PC-9 (cell line): ENCODE measurements around the gene HTATSF1. TPM values are rescaled to one million over a fixed set of nuclear protein-coding genes. Genes with fewer than 3 reads are reported as not detected.
A peak's percentile ranks its signal among the peaks of the same experiment; 100 is the strongest.

Source experiments
- BruUV-seq: library from RNA; stranded (reverse); fragments of 400-500 nt; replicated peaks from 2 replicates; lab custom pipeline; 2021; lab: Mats Ljungman, UMichigan
- CTCF ChIA-PET: fragments of 300-600 bp; sonication (Branson Sonifier 250); formaldehyde crosslinking; loops from one replicate; lab custom pipeline; 2022; ENCODE audit warnings: antibody characterized with exemption; lab: Charles Lee
- POLR2A ChIA-PET: fragments of 300-600 bp; sonication (Branson Sonifier 250); formaldehyde crosslinking; loops from one replicate; lab custom pipeline; 2022; ENCODE audit warnings: antibody characterized with exemption; ENCODE audit not compliant: unreplicated experiment; lab: Charles Lee
- DNase-seq, 2 experiments: peaks; one replicate each; pipeline versions ENCODE4 v3.0.0 to v3.0.0-alpha.2; 2015 to 2022; ENCODE audit warnings: mixed read lengths in 1 of 2
- H2AFZ ChIP-seq: fragments of 200-600 bp; sonication (generic); 2 replicates; pipeline ENCODE4 v1.8.1; 2017; ENCODE audit warnings: antibody characterized with exemption
- H3F3A ChIP-seq: fragments of 200-600 bp; sonication (generic); 2 replicates; pipeline ENCODE4 v1.8.1; 2017; ENCODE audit warnings: antibody characterized with exemption, mild to moderate bottlenecking, low read depth; ENCODE audit not compliant: insufficient read depth
- H3K27ac ChIP-seq: fragments of 200-600 bp; sonication (generic); 2 replicates; pipeline ENCODE4 v1.6.1; 2016; ENCODE audit warnings: mixed run types
- H3K27me3 ChIP-seq: fragments of 200-600 bp; sonication (generic); 2 replicates; pipeline ENCODE4 v1.6.1; 2016; ENCODE audit warnings: low read depth, mixed run types; ENCODE audit not compliant: insufficient read depth
- H3K36me3 ChIP-seq: fragments of 200-600 bp; sonication (generic); 2 replicates; pipeline ENCODE4 v1.6.1; 2016; ENCODE audit warnings: low read depth, mixed run types
- H3K4me1 ChIP-seq: fragments of 200-600 bp; sonication (generic); replicated peaks from 2 replicates; pipeline ENCODE4 v1.6.1; 2016; ENCODE audit warnings: mixed run types; ENCODE audit not compliant: insufficient read depth
- H3K4me2 ChIP-seq: fragments of 200-600 bp; sonication (generic); 2 replicates; pipeline ENCODE4 v1.6.1; 2017; ENCODE audit warnings: mixed run types
- H3K4me3 ChIP-seq: fragments of 200-600 bp; sonication (generic); 2 replicates; pipeline ENCODE4 v1.6.1; 2016; ENCODE audit warnings: mixed run types
- H3K79me2 ChIP-seq: fragments of 200-600 bp; sonication (generic); 2 replicates; pipeline ENCODE4 v1.6.1; 2017; ENCODE audit warnings: low read depth, mixed run types
- H3K9me2 ChIP-seq: fragments of 200-600 bp; sonication (generic); 2 replicates; pipeline ENCODE4 v1.8.1; 2017; ENCODE audit warnings: mild to moderate bottlenecking; ENCODE audit not compliant: insufficient read depth
- H3K9me3 ChIP-seq: fragments of 200-600 bp; sonication (generic); 2 replicates; pipeline ENCODE4 v1.8.1; 2016; ENCODE audit warnings: low read depth; ENCODE audit not compliant: insufficient read depth
- H4K20me1 ChIP-seq: fragments of 200-600 bp; sonication (generic); 2 replicates; pipeline ENCODE4 v1.8.1; 2017; ENCODE audit not compliant: insufficient read depth
- EZH2 ChIP-seq: fragments of 200-600 bp; sonication (generic); IDR thresholded peaks from 2 replicates; pipeline ENCODE4 v1.8.0; 2017; ENCODE audit warnings: antibody characterized with exemption, low read depth
- intact Hi-C: fragments of 100-400 bp; cut with micrococcal nuclease; formaldehyde crosslinking; loops from one replicate; pipeline ENCODE4 v1.10.0; 2022; ENCODE audit not compliant: unreplicated experiment
- total RNA-seq: library from RNA; stranded (reverse); gene quantifications from 2 replicates; pipeline ENCODE4 v1.2.3, GENCODE V29; 2021
- TF ChIP-seq, protein P1 (sequence below): fragments of 200-600 bp; sonication (generic); conservative IDR thresholded peaks from 2 replicates; pipeline ENCODE4 v1.6.1; 2017; ENCODE audit warnings: mixed run types, antibody characterized with exemption, mild to moderate bottlenecking, moderate library complexity

Gene HTATSF1
- total RNA-seq, 1 experiment from 2014 or later = 72.4 TPM

DNA sequence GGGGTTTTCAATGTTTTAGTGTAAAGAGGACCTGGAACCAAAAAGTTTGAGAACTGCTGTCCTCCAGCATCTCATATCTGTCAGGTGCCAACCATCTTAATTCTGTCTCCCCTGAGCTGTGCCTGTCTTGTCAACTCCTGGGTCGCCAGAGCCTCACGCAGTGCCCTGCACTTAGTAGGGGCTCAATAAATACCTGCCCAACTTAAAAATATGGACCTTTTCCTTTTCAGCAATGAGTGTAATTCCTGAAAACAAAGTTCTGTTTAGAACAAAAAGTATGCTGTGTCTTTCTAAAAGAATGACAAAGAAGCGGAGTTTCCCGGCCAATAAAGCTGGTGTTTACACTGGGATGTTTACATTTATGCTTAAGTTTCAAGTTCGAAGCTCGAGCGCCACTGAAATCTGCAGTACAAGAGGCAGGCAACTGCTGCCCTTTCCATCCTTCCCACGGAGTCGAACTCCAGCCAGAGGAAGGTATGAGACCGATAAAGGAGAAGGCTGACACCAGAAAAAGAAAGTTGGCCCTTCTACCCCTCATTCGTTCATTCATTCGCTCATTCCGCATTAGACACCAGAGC, 1.1 kb upstream of the HTATSF1 start:
- no peaks in the 10 kb centered on the region for H3K9me3 ChIP-seq
- H4K20me1 ChIP-seq = peaks cover 6% of the 10 kb centered on the region; the same call in 1 of the 2 replicates
- peak overlapping the region; percentile 94 for H3K27ac ChIP-seq
- no peak for TF ChIP-seq EZH2
- TF ChIP-seq, protein P1, sequence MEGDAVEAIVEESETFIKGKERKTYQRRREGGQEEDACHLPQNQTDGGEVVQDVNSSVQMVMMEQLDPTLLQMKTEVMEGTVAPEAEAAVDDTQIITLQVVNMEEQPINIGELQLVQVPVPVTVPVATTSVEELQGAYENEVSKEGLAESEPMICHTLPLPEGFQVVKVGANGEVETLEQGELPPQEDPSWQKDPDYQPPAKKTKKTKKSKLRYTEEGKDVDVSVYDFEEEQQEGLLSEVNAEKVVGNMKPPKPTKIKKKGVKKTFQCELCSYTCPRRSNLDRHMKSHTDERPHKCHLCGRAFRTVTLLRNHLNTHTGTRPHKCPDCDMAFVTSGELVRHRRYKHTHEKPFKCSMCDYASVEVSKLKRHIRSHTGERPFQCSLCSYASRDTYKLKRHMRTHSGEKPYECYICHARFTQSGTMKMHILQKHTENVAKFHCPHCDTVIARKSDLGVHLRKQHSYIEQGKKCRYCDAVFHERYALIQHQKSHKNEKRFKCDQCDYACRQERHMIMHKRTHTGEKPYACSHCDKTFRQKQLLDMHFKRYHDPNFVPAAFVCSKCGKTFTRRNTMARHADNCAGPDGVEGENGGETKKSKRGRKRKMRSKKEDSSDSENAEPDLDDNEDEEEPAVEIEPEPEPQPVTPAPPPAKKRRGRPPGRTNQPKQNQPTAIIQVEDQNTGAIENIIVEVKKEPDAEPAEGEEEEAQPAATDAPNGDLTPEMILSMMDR = no peak
- peaks cover 17% of the 10 kb centered on the region for H3F3A ChIP-seq
- peaks cover 18% of the 10 kb centered on the region for H3K36me3 ChIP-seq
- H3K4me2 ChIP-seq = peak overlapping the region; percentile 97
- no peak for DNase-seq
- H3K27me3 ChIP-seq = no peaks in the 10 kb centered on the region
- H2AFZ ChIP-seq = peak overlapping the region; percentile 80
- ChIA-PET CTCF (interaction anchor here (0.6 to 1.2 kb wide), 2 partner anchors 142 to 1708 kb away, joined by 3 read pairs; no protein-coding TSS in a partner anchor), POLR2A (interaction anchor here (0.6 to 1.0 kb wide), 3 partner anchors 30 to 88 kb away, joined by 3 to 10 read pairs (median 6); partner anchors contain the start of gene VGLL1)
- no peaks in the 10 kb centered on the region for H3K9me2 ChIP-seq
- TSS peak; percentile 89 for BruUV-seq
- peaks cover 23% of the 10 kb centered on the region for H3K4me1 ChIP-seq
- intact Hi-C loops = loop anchor here (2.0 to 5.0 kb wide), 5 partner anchors 99 to 245 kb away; partner anchors contain the start of gene MAP7D3
- peaks cover 29% of the 10 kb centered on the region for H3K79me2 ChIP-seq
- peak overlapping the region; percentile 93 for H3K4me3 ChIP-seq

DNA sequence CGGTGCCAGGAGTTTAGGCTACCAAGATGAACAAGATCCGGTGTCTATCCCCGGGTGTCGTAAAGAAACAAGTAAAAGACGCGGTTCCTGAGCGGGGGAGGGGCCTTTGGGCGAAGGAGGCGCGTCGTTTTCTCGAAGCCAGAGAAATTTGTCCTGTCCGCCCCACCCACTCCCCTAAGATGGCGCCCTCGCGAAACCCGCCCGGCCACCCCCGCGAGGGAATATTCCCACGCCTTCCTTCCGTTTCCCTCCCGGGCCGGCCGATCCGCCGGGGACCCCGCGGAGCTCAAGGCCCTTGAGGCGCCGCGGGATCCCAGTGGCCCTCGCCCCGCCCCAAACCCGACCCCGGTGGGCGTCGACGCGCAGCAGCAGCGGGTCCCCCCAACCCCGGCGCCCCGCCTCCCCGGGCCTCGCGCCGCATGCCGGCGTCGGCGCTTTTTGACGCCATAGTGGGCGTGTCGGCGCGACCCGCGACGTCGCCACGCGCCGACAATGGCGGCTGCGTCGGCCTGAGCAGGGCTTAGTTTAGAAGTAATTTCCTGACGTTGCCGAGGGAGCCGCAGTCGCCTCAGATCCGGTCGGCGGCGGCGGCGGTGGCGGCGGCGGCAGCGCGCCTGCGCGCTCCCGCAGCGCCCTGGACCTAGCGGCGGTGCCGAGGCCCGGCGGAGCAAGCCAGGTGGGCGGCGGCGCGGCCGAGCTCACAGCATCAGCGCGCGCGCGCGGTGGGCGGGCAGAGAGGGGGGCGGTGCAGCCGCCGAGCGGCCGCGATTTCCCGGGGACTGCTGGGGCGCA, 432 bp upstream of the HTATSF1 start:
- peaks cover 6% of the 10 kb centered on the region; the same call in 1 of the 2 replicates for H4K20me1 ChIP-seq
- BruUV-seq = no TSS peak
- peak overlapping the region; percentile 97 for H3K4me2 ChIP-seq
- H3K79me2 ChIP-seq = peaks cover 29% of the 10 kb centered on the region
- peak overlapping the region; percentile 94 for H2AFZ ChIP-seq
- no peaks in the 10 kb centered on the region for H3K9me2 ChIP-seq
- ChIA-PET CTCF (interaction anchor here (0.6 to 1.2 kb wide), 3 partner anchors 73 to 1709 kb away, joined by 3 read pairs; no protein-coding TSS in a partner anchor), POLR2A (interaction anchor here (0.5 to 1.0 kb wide), 9 partner anchors 18 to 282 kb away, joined by 3 to 10 read pairs (median 4); partner anchors contain the start of gene VGLL1)
- no peaks in the 10 kb centered on the region for H3K27me3 ChIP-seq
- H3K36me3 ChIP-seq = peaks cover 24% of the 10 kb centered on the region
- H3K27ac ChIP-seq = peak overlapping the region; percentile 94
- peaks cover 23% of the 10 kb centered on the region for H3K4me1 ChIP-seq
- H3K4me3 ChIP-seq = peak overlapping the region; percentile 93
- peak; percentile 84 to 87 for DNase-seq
- intact Hi-C loops = loop anchor here (1.0 to 5.0 kb wide), 7 partner anchors 35 to 246 kb away; partner anchors contain the start of genes MAP7D3 and VGLL1
- peaks cover 17% of the 10 kb centered on the region for H3F3A ChIP-seq
- H3K9me3 ChIP-seq = no peaks in the 10 kb centered on the region
- TF ChIP-seq EZH2 = no peak
- TF ChIP-seq, protein P1 = no peak

DNA sequence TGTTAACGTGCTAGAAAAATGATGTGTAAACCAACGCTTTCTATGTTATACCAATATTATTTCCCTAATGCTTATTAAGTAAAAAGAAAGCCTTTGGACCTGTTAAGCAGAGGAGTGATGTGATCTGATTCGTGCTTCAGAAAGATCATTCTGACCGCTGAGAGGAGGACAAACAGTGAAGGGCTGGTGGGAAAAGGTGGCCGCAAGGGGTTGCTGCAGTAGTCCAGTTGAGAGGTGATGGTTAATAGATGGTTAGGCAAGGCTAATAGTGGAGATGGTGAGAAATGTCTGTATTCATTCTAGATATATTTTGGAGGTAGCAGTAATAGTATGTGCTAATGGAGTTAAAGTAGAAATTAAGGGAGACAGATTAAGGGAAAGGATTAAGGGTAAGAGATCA, 21.7 kb downstream of the HTATSF1 start:
- ChIA-PET POLR2A (no interaction called here), CTCF (no interaction called here)
- H3K79me2 ChIP-seq = no peaks in the 10 kb centered on the region
- H3K36me3 ChIP-seq = no peaks in the 10 kb centered on the region
- no peaks in the 10 kb centered on the region for H4K20me1 ChIP-seq
- H2AFZ ChIP-seq = no peak overlapping the region
- no peak overlapping the region for H3K4me3 ChIP-seq
- no peaks in the 10 kb centered on the region for H3F3A ChIP-seq
- intact Hi-C loops = no loop called here
- H3K27ac ChIP-seq = no peak overlapping the region
- no TSS peak for BruUV-seq
- no peak for DNase-seq
- H3K27me3 ChIP-seq = no peaks in the 10 kb centered on the region
- H3K4me1 ChIP-seq = no peaks in the 10 kb centered on the region
- no peak overlapping the region for H3K4me2 ChIP-seq
- no peaks in the 10 kb centered on the region for H3K9me2 ChIP-seq
- no peaks in the 10 kb centered on the region for H3K9me3 ChIP-seq
- TF ChIP-seq, protein P1 = no peak
- TF ChIP-seq EZH2 = no peak
